Embryonic facial prominence (tissue), 1 donor: ENCODE measurements around the gene SSBP3.

Source experiments
- DNase-seq: peaks from one replicate; pipeline ENCODE4 v3.0.0-alpha.2; 2016; ENCODE audit errors: extremely low spot score

Gene SSBP3

GRCh38 chr1:54178296-54179070 is 227.7 kb downstream of the SSBP3 start:
- no peak for DNase-seq

- DNase-seq: no peak
Observed at GRCh38 chr1:54177726-54178125, 228.5 kb downstream of the SSBP3 start.

- no peak for DNase-seq
Observed at GRCh38 chr1:54176621-54177327, 229.4 kb downstream of the SSBP3 start.
